H9 (cell line): ENCODE data around the gene ZNF655. TPM values are rescaled to one million over a fixed set of nuclear protein-coding genes. Genes with fewer than 3 reads are reported as not detected.

Source experiments
- DNase-seq: peaks from one replicate; pipeline ENCODE4 v3.0.0-alpha.2; 2017
- H2AFZ ChIP-seq: one replicate; pipeline ENCODE4 v1.6.1; 2013; ENCODE audit warnings: mild to moderate bottlenecking, low read length, control low read depth, moderate library complexity
- H2AK5ac ChIP-seq: 2 replicates; pipeline ENCODE4 v1.6.1; 2013; ENCODE audit warnings: low read length, control low read depth, mixed read lengths; ENCODE audit not compliant: insufficient read length
- H2BK120ac ChIP-seq: one replicate; pipeline ENCODE4 v1.6.1; 2013; ENCODE audit warnings: low read depth, mild to moderate bottlenecking, low read length, control low read depth, inconsistent platforms; ENCODE audit not compliant: poor library complexity, severe bottlenecking
- H2BK12ac ChIP-seq: 2 replicates; pipeline ENCODE4 v1.6.1; 2013; ENCODE audit warnings: low read length, control low read depth, mixed read lengths, low read depth; ENCODE audit not compliant: insufficient read length
- H2BK15ac ChIP-seq: 2 replicates; pipeline ENCODE4 v1.6.1; 2013; ENCODE audit warnings: low read depth, low read length, control low read depth
- H2BK20ac ChIP-seq: one replicate; pipeline ENCODE4 v1.6.1; 2013; ENCODE audit warnings: low read depth, mild to moderate bottlenecking, low read length, control low read depth, inconsistent platforms; ENCODE audit not compliant: poor library complexity, severe bottlenecking
- H2BK5ac ChIP-seq: 2 replicates; pipeline ENCODE4 v1.6.1; 2013; ENCODE audit warnings: low read length, control low read depth, mixed read lengths; ENCODE audit not compliant: insufficient read length
- H3K14ac ChIP-seq: 2 replicates; pipeline ENCODE4 v1.6.1; 2013; ENCODE audit warnings: low read length, control low read depth; ENCODE audit not compliant: insufficient read depth
- H3K18ac ChIP-seq: 2 replicates; pipeline ENCODE4 v1.6.1; 2013; ENCODE audit warnings: low read depth, mild to moderate bottlenecking, mixed read lengths, low read length, control low read depth; ENCODE audit not compliant: insufficient read length
- H3K23ac ChIP-seq: 2 replicates; pipeline ENCODE4 v1.6.1; 2013; ENCODE audit warnings: low read length, control low read depth, mixed read lengths, low read depth; ENCODE audit not compliant: insufficient read length
- H3K23me2 ChIP-seq: 2 replicates; pipeline ENCODE4 v1.6.1; 2013; ENCODE audit warnings: low read depth, mild to moderate bottlenecking, mixed read lengths, low read length, control low read depth; ENCODE audit not compliant: insufficient read length, poor library complexity, severe bottlenecking
- H3K27ac ChIP-seq: 2 replicates; pipeline ENCODE4 v1.5.1; 2013; ENCODE audit warnings: low read length, control low read depth, mixed read lengths, low read depth; ENCODE audit not compliant: insufficient read length
- H3K27me3 ChIP-seq: 2 replicates; pipeline ENCODE4 v1.6.1; 2013; ENCODE audit warnings: low read length, control low read depth, inconsistent platforms; ENCODE audit not compliant: insufficient read depth
- H3K4ac ChIP-seq: 2 replicates; pipeline ENCODE4 v1.6.1; 2013; ENCODE audit warnings: low read depth, mild to moderate bottlenecking, control low read depth, inconsistent platforms, low read length, moderate library complexity
- H3K4me1 ChIP-seq: 2 replicates; pipeline ENCODE4 v1.6.1; 2013; ENCODE audit warnings: low read length, control low read depth, inconsistent platforms; ENCODE audit not compliant: insufficient read depth
- H3K4me2 ChIP-seq: 2 replicates; pipeline ENCODE4 v1.6.1; 2013; ENCODE audit warnings: low read length, control low read depth, mixed read lengths; ENCODE audit not compliant: insufficient read length, insufficient read depth
- H3K56ac ChIP-seq: 2 replicates; pipeline ENCODE4 v1.6.1; 2013; ENCODE audit warnings: low read depth, mild to moderate bottlenecking, mixed read lengths, low read length, control low read depth; ENCODE audit not compliant: insufficient read length
- H3K79me1 ChIP-seq: 2 replicates; pipeline ENCODE4 v1.6.1; 2013; ENCODE audit warnings: low read depth, mild to moderate bottlenecking, moderate library complexity, low read length, control low read depth, inconsistent platforms; ENCODE audit not compliant: insufficient read depth, poor library complexity, severe bottlenecking
- H3K79me2 ChIP-seq: 2 replicates; pipeline ENCODE4 v1.6.1; 2013; ENCODE audit warnings: low read length, control low read depth, inconsistent platforms; ENCODE audit not compliant: insufficient read depth
- H3K9ac ChIP-seq: 2 replicates; pipeline ENCODE4 v1.6.1; 2013; ENCODE audit warnings: low read length, control low read depth, mixed read lengths; ENCODE audit not compliant: insufficient read length; ENCODE audit errors: extremely low read depth
- H3K9me3 ChIP-seq: one replicate; pipeline ENCODE4 v1.6.1; 2013; ENCODE audit warnings: low read depth, low read length, inconsistent platforms; ENCODE audit not compliant: control insufficient read depth
- H3T11ph ChIP-seq: one replicate; pipeline ENCODE4 v1.6.1; 2013; ENCODE audit warnings: mild to moderate bottlenecking, low read length, control low read depth, inconsistent platforms
- H4K20me1 ChIP-seq: one replicate; pipeline ENCODE4 v1.6.1; 2013; ENCODE audit not compliant: control insufficient read depth, insufficient read length, insufficient read depth
- H4K5ac ChIP-seq: 2 replicates; pipeline ENCODE4 v1.6.1; 2013; ENCODE audit warnings: low read depth, mild to moderate bottlenecking, mixed read lengths, low read length, control low read depth; ENCODE audit not compliant: insufficient read length
- H4K8ac ChIP-seq: replicated peaks from 2 replicates; pipeline ENCODE4 v1.6.1; 2013; ENCODE audit warnings: low read length, control low read depth, mixed read lengths, low read depth; ENCODE audit not compliant: insufficient read length
- H4K91ac ChIP-seq: 2 replicates; pipeline ENCODE4 v1.6.1; 2013; ENCODE audit warnings: low read depth, mild to moderate bottlenecking, moderate library complexity, mixed read lengths, low read length, control low read depth; ENCODE audit not compliant: insufficient read length
- H3K27ac Mint-ChIP-seq, 3 experiments: 2 replicates in 2 of 3; 3 replicates in 1 of 3; pipeline ENCODE4 v1.8.0; 2020 to 2021; ENCODE audit warnings: mixed read lengths in 3 of 3, mild to moderate bottlenecking in 1 of 3, moderate library complexity in 1 of 3
- H3K27me3 Mint-ChIP-seq: 2 replicates; pipeline ENCODE4 v1.8.0; 2021; ENCODE audit warnings: low read depth, mild to moderate bottlenecking, moderate library complexity, mixed read lengths
- H3K36me3 Mint-ChIP-seq, 3 experiments: 2 replicates in 2 of 3; 3 replicates in 1 of 3; pipeline ENCODE4 v1.8.0; 2020 to 2021; ENCODE audit warnings: low read depth in 3 of 3, mixed read lengths in 3 of 3; ENCODE audit not compliant: insufficient read depth in 1 of 3
- H3K4me1 Mint-ChIP-seq, 2 experiments: 2 replicates each; pipeline ENCODE4 v1.8.0; 2020; ENCODE audit warnings: mixed read lengths in 2 of 2
- H3K4me3 Mint-ChIP-seq, 2 experiments: 2 replicates in 1 of 2; 3 replicates in 1 of 2; pipeline ENCODE4 v1.8.0; 2020 to 2021; ENCODE audit warnings: mild to moderate bottlenecking in 2 of 2, mixed read lengths in 2 of 2, moderate library complexity in 1 of 2
- H3K9me3 Mint-ChIP-seq, 2 experiments: 2 replicates in 1 of 2; 3 replicates in 1 of 2; pipeline ENCODE4 v1.8.0; 2020; ENCODE audit warnings: mild to moderate bottlenecking in 2 of 2, mixed read lengths in 2 of 2, moderate library complexity in 1 of 2
- WGBS: extraction: QIAGEN DNeasy Blood & Tissue Kit; methylation state at CpG from one replicate; pipeline ENCODE4 v1.1.7; 2013; ENCODE audit warnings: missing lambda C conversion rate, low lambda C conversion rate, mixed read lengths; ENCODE audit not compliant: insufficient read length; ENCODE audit errors: extremely low coverage; 5-methylcytosine and 5-hydroxymethylcytosine counted together
- total RNA-seq: library from RNA; stranded (reverse); gene quantifications from 2 replicates; pipeline ENCODE4 v1.2.1, GENCODE V29; 2021
- TF ChIP-seq, protein P1 (sequence below): fragments of 200-600 bp; sonication (generic); conservative IDR thresholded peaks from 3 replicates; pipeline ENCODE4 v1.8.0; 2021; ENCODE audit warnings: antibody characterized with exemption, mild to moderate bottlenecking

Gene ZNF655
- total RNA-seq, 1 experiment from 2014 or later, result 49.2 TPM

DNA sequence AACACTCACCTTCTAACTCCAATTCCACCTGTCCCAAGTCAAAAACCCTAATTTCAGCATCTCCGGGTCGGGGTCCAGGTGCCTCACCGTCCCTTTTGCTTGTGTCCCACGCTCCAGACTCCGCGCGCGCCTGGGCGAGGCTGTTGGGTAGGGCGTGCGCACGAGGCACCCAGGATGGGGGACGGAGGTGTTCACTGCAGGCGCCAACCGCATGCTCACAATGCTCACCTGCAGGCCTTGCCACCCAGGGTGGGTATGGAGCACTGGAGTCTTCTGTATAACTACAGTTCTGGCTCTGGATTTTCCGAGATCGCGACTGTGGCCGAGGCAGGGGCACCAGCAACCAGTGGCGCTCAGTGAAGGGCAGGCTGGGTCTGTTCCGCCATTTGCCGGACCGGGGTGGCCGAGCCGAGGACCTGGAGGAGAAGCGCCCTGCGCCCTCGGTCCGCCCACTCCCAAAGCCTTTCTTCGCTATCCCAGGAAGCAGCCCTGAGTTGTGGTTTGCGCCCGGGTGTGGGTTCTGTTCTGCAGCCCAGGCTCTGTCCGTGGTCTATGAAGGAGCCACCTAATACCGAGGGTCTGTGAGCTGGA lies 15.3 kb upstream of the ZNF655 start:
- no peaks in the 10 kb centered on the region for H3K79me1 ChIP-seq
- whole genome bisulfite sequencing, result no CpG with 5 or more reads among the region's 34 CpGs
- H3K27me3 ChIP-seq, result no peaks in the 10 kb centered on the region
- H3T11ph ChIP-seq, result no peak overlapping the region
- H3K4me2 ChIP-seq, result no peak overlapping the region
- H3K27ac Mint-ChIP-seq, result no peak overlapping the region
- TF ChIP-seq, protein P1, sequence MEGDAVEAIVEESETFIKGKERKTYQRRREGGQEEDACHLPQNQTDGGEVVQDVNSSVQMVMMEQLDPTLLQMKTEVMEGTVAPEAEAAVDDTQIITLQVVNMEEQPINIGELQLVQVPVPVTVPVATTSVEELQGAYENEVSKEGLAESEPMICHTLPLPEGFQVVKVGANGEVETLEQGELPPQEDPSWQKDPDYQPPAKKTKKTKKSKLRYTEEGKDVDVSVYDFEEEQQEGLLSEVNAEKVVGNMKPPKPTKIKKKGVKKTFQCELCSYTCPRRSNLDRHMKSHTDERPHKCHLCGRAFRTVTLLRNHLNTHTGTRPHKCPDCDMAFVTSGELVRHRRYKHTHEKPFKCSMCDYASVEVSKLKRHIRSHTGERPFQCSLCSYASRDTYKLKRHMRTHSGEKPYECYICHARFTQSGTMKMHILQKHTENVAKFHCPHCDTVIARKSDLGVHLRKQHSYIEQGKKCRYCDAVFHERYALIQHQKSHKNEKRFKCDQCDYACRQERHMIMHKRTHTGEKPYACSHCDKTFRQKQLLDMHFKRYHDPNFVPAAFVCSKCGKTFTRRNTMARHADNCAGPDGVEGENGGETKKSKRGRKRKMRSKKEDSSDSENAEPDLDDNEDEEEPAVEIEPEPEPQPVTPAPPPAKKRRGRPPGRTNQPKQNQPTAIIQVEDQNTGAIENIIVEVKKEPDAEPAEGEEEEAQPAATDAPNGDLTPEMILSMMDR, result no peak
- no peaks in the 10 kb centered on the region for H3K79me2 ChIP-seq
- no peak overlapping the region for H3K4ac ChIP-seq
- no peaks in the 10 kb centered on the region for H3K4me1 ChIP-seq
- H3K4me1 Mint-ChIP-seq, result no peaks in the 10 kb centered on the region
- peaks cover 11% of the 10 kb centered on the region for H3K9me3 ChIP-seq
- no peak overlapping the region for H4K5ac ChIP-seq
- no peak overlapping the region for H4K8ac ChIP-seq
- no peak overlapping the region for H3K27ac ChIP-seq
- H2AK5ac ChIP-seq, result no peak overlapping the region
- peak overlapping the region; percentile 13 for H4K91ac ChIP-seq
- H2AFZ ChIP-seq, result no peak overlapping the region
- H3K9ac ChIP-seq, result no peak overlapping the region
- H3K27me3 Mint-ChIP-seq, result peaks cover 11% of the 10 kb centered on the region
- peaks cover 41 to 55% (median 49%) of the 10 kb centered on the region in 3 experiments for H3K36me3 Mint-ChIP-seq
- H3K14ac ChIP-seq, result no peak overlapping the region
- H2BK12ac ChIP-seq, result no peak overlapping the region
- H4K20me1 ChIP-seq, result no peaks in the 10 kb centered on the region
- H2BK15ac ChIP-seq, result no peak overlapping the region
- no peak overlapping the region; a peak in 1 of 5 replicates for H3K4me3 Mint-ChIP-seq
- no peaks in the 10 kb centered on the region for H3K23me2 ChIP-seq
- no peak overlapping the region for H2BK120ac ChIP-seq
- no peak for DNase-seq
- H3K18ac ChIP-seq, result no peak overlapping the region
- no peak overlapping the region for H3K56ac ChIP-seq
- no peak overlapping the region for H3K23ac ChIP-seq
- H2BK20ac ChIP-seq, result no peak overlapping the region
- H2BK5ac ChIP-seq, result no peak overlapping the region
- H3K9me3 Mint-ChIP-seq, result peaks cover 71 to 81% of the 10 kb centered on the region in 2 experiments
